Measurements from ENCODE around the gene GCNT1. TPM values are rescaled to one million over a fixed set of nuclear protein-coding genes. Genes with fewer than 3 reads are reported as not detected.

Gene GCNT1
- polyA plus RNA-seq, 2 of the 4 experiments (the other 2 are of a cell fraction), result 1.0 to 2.2 TPM

GRCh38 chr9:76552751-76553455 is 93.9 kb downstream of the GCNT1 start:
- WGBS (ENCODE audit: missing lambda C conversion rate), result 47% methylated on average over 11 of the region's 11 CpGs
- CTCF ChIA-PET, result interaction anchor here (0.6 kb wide), 1 partner anchor 63 kb away, joined by 3 read pairs; no protein-coding TSS in a partner anchor

GRCh38 chr9:76553680-76554079 is 94.7 kb downstream of the GCNT1 start:
- CTCF ChIA-PET, result no interaction called here

More at GRCh38 chr9:76552751-76553455, 93.9 kb downstream of the GCNT1 start:
- ATAC-seq (no peak), FAIRE-seq (no peak), DNase-seq (ENCODE audit: low read depth in 1 of 2, low spot score in 1 of 2) (no peak)
- Histone ChIP-seq H3K4me3 (no peak overlapping the region), H3K4me2 (no peak overlapping the region), H3K9me3 (no peaks in the 10 kb centered on the region), H3K27ac (no peak overlapping the region), H3K4me1 (no peaks in the 10 kb centered on the region)
- POLR2A ChIA-PET, result no interaction called here
- no peak for TF ChIP-seq MAFK (IDR thresholded peaks at IDR 0.05; ENCODE audit: partially characterized antibody)
- no peak for TF ChIP-seq SREBF2 (IDR thresholded peaks at IDR 0.05)
- no peak for TF ChIP-seq CBX8 (IDR thresholded peaks at IDR 0.05)
- TF ChIP-seq NR3C1 (IDR thresholded peaks at IDR 0.05), result no peak
- no peak for TF ChIP-seq ESRRA (IDR thresholded peaks at IDR 0.05; ENCODE audit: borderline replicate concordance, low read length)
- no peak for TF ChIP-seq HEYL (CRISPR knock-in tag; IDR thresholded peaks at IDR 0.05)
- TF ChIP-seq KDM1A (IDR thresholded peaks at IDR 0.05; ENCODE audit: low read depth), result no peak
- no peak for TF ChIP-seq ATOH8 (CRISPR knock-in tag; IDR thresholded peaks at IDR 0.05; ENCODE audit: low read depth)
- no peak for TF ChIP-seq FOSL2 (IDR thresholded peaks at IDR 0.05)
- TF ChIP-seq FOSL2 (CRISPR knock-in tag; IDR thresholded peaks at IDR 0.05), result no peak
- TF ChIP-seq CHD4 (IDR thresholded peaks at IDR 0.05; ENCODE audit: borderline replicate concordance), result no peak
- TF ChIP-seq RFX5 (IDR thresholded peaks at IDR 0.05), result no peak
- no peak for TF ChIP-seq CEBPB (IDR thresholded peaks at IDR 0.05)
- TF ChIP-seq TFCP2L1 (CRISPR knock-in tag; IDR thresholded peaks at IDR 0.05), result no peak

More at GRCh38 chr9:76553680-76554079, 94.7 kb downstream of the GCNT1 start:
- 3% methylated on average over 5 of the region's 5 CpGs for WGBS (ENCODE audit: missing lambda C conversion rate)
- Histone ChIP-seq H3K27ac (no peak overlapping the region), H3K4me2 (no peak overlapping the region), H3K4me3 (no peak overlapping the region), H3K4me1 (no peaks in the 10 kb centered on the region), H3K9me3 (no peaks in the 10 kb centered on the region)
- FAIRE-seq, result no peak
- TF ChIP-seq JUN (IDR thresholded peaks at IDR 0.05) (no peak), POLR2A (IDR thresholded peaks at IDR 0.05; ENCODE audit: low read length) (no peak), TP53 (CRISPR knock-in tag; IDR thresholded peaks at IDR 0.05) (no peak), ESRRA (IDR thresholded peaks at IDR 0.05; ENCODE audit: borderline replicate concordance, low read length) (no peak), POLR2AphosphoS2 (conservative IDR thresholded peaks at IDR 0.05; ENCODE audit: low read length) (no peak), FOSL2 (IDR thresholded peaks at IDR 0.05) (no peak), FOSL2 (CRISPR knock-in tag; IDR thresholded peaks at IDR 0.05) (no peak), CBX2 (IDR thresholded peaks at IDR 0.05; ENCODE audit: borderline replicate concordance, low read depth) (no peak), RFX5 (IDR thresholded peaks at IDR 0.05) (no peak), HOXB13 (CRISPR knock-in tag; IDR thresholded peaks at IDR 0.05; ENCODE audit: low read depth) (no peak), PBX3 (IDR thresholded peaks at IDR 0.05) (no peak), KDM1A (IDR thresholded peaks at IDR 0.05; ENCODE audit: low read depth) (no peak), EP300 (IDR thresholded peaks at IDR 0.05) (no peak), CTCF (IDR thresholded peaks at IDR 0.05) (no peak), ELK1 (IDR thresholded peaks at IDR 0.05; ENCODE audit: low read depth, low read length) (no peak), HDAC2 (IDR thresholded peaks at IDR 0.05) (no peak), HOXB5 (CRISPR knock-in tag; IDR thresholded peaks at IDR 0.05) (no peak), TFCP2L1 (CRISPR knock-in tag; IDR thresholded peaks at IDR 0.05) (no peak), HOXA7 (CRISPR knock-in tag; IDR thresholded peaks at IDR 0.05) (no peak)
- DNase-seq (ENCODE audit: low read depth in 1 of 2, low spot score in 1 of 2), result no peak
- ATAC-seq, result no peak
- POLR2A ChIA-PET, result no interaction called here
